HG02763 (cell line): ENCODE measurements around the gene TPSAB1.

Experiments used
- ATAC-seq: cut with Tn5 transposase; IDR thresholded peaks from one replicate; pipeline ENCODE4 v1.9.1; 2021; ENCODE audit warnings: mild to moderate bottlenecking, moderate library complexity; ENCODE audit not compliant: unreplicated experiment

The TPSAB1 gene

GRCh38 chr16:1282324-1282973 is 41.9 kb downstream of the TPSAB1 start:
- ATAC-seq = no peak

- no peak for ATAC-seq
Measured at GRCh38 chr16:1283296-1283695, 42.8 kb downstream of the TPSAB1 start.

- no peak for ATAC-seq
Measured at GRCh38 chr16:1283996-1284616, 43.6 kb downstream of the TPSAB1 start.

GRCh38 chr16:1285669-1286512 is 45.4 kb downstream of the TPSAB1 start:
- ATAC-seq = no peak

GRCh38 chr16:1286513-1287094 is 46.1 kb downstream of the TPSAB1 start:
- no peak for ATAC-seq

GRCh38 chr16:1287982-1288670 is 47.6 kb downstream of the TPSAB1 start:
- ATAC-seq = no peak

GRCh38 chr16:1288813-1289476 is 48.4 kb downstream of the TPSAB1 start:
- ATAC-seq = no peak

- no peak for ATAC-seq
Measured at GRCh38 chr16:1289477-1289866, 49.0 kb downstream of the TPSAB1 start.

- ATAC-seq = no peak
Measured at GRCh38 chr16:1290063-1290501, 49.6 kb downstream of the TPSAB1 start.

GRCh38 chr16:1290860-1291575 is 50.5 kb downstream of the TPSAB1 start:
- ATAC-seq = no peak

GRCh38 chr16:1291576-1291974 is 51.1 kb downstream of the TPSAB1 start:
- ATAC-seq = no peak
